Measurements from ENCODE around the gene ZFYVE9. TPM values are rescaled to one million over a fixed set of nuclear protein-coding genes. Genes with fewer than 3 reads are reported as not detected.
A peak's percentile ranks its signal among the peaks of the same experiment; 100 is the strongest.

Gene ZFYVE9
- total and polyA plus RNA-seq, 2 of the 13 experiments (the other 11 are each of a cell fraction or from before 2014, with no cell fraction given): 9.2 to 19.8 TPM

GRCh38 chr1:52368383-52369172 lies 226.7 kb downstream of the ZFYVE9 start (continued):
- TF ChIP-seq AFF4 (CRISPR knock-in tag; IDR thresholded peaks at IDR 0.05) (no peak), ZSCAN31 (CRISPR knock-in tag; IDR thresholded peaks at IDR 0.05; ENCODE audit: low read depth) (no peak), ZNF772 (CRISPR knock-in tag; IDR thresholded peaks at IDR 0.05) (no peak), ZNF3 (CRISPR knock-in tag; IDR thresholded peaks at IDR 0.05) (no peak), ZNF501 (CRISPR knock-in tag; IDR thresholded peaks at IDR 0.05) (no peak), MAFF (IDR thresholded peaks at IDR 0.05; ENCODE audit: low read depth, low read length) (no peak), KLF6 (CRISPR knock-in tag; IDR thresholded peaks at IDR 0.05) (no peak), GLI4 (CRISPR knock-in tag; IDR thresholded peaks at IDR 0.05; ENCODE audit: borderline replicate concordance) (no peak), SAP130 (CRISPR knock-in tag; IDR thresholded peaks at IDR 0.05; ENCODE audit: low read depth) (peak; percentile 82), HDAC1 (CRISPR knock-in tag; IDR thresholded peaks at IDR 0.05) (peak; percentile 50; the same call in 1 of the 2 replicates), MATR3 (CRISPR knock-in tag; IDR thresholded peaks at IDR 0.05) (no peak), PITX1 (CRISPR knock-in tag; IDR thresholded peaks at IDR 0.05) (no peak), ZFP91 (CRISPR knock-in tag; IDR thresholded peaks at IDR 0.05; ENCODE audit: borderline replicate concordance) (peak; percentile 84; the same call in 1 of the 2 replicates), ZNF513 (CRISPR knock-in tag; conservative IDR thresholded peaks at IDR 0.05) (no peak), KLF9 (CRISPR knock-in tag; IDR thresholded peaks at IDR 0.05; ENCODE audit: low read depth) (peak; percentile 65; the same call in 1 of the 2 replicates), FLYWCH1 (CRISPR knock-in tag; IDR thresholded peaks at IDR 0.05) (no peak), RNF219 (CRISPR knock-in tag; IDR thresholded peaks at IDR 0.05) (no peak)

All from HepG2 (cell line).